ENCODE measurements around the gene SNX21. TPM values are rescaled to one million over a fixed set of nuclear protein-coding genes. Genes with fewer than 3 reads are reported as not detected.
"Not testable (repeated sequence)": the region's sequence is repeated elsewhere in the genome, so short reads cannot be mapped to it uniquely, and the experiment has no call there.

SNX21 gene
- total RNA-seq, 1 experiment from 2014 or later: 17.1 TPM

DNA sequence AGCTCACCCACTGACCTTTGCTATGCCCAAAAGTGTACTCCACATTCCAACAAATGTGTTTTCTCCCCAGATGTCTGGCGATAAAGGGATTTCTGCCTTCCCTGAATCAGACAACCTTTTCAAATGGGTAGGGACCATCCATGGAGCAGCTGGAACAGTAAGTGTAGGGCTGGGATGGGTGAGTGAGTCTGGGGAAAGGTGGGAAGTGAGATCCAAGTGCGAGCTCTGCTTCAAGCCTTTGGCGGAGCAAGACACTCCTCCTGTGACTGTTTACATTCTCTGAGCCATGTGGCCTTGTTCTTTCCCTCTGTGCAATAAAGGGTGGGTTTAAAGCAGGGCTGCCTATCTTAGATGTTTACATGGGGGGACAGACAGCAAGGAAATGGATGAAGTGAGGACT, 19.3 kb upstream of the SNX21 start:
- Histone ChIP-seq H3K9me3 (replicated peaks) (no peaks in the 10 kb centered on the region), H3K4me3 (no peak overlapping the region), H3K4me1 (peaks cover 27% of the 10 kb centered on the region; the same call in 1 of the 2 replicates), H3K36me3 (peaks cover 61% of the 10 kb centered on the region), H3K27me3 (no peaks in the 10 kb centered on the region), H3K27ac (no peak overlapping the region)
- DNase-seq: no peak

DNA sequence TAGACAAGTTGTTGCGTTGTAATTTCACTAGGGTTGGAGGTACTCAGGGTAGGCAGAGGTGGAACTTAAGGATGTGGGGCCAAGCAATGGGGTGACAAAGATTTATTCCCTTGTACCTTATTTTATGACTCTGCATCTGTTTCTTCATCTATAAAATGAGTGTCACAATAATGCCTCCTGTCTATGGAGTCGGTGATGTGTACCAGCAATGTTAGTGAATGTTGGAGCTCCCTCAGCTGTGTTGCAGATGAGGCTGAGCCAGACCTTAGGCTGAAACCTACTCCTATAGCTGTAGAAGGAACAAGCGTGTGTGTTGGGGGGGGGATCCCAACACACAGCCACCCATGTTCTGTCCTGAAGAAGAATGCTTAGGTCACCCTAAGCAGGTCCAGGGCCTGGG, 16.6 kb upstream of the SNX21 start:
- Histone ChIP-seq H3K4me1 (peaks cover 27% of the 10 kb centered on the region; the same call in 1 of the 2 replicates), H3K27me3 (no peaks in the 10 kb centered on the region), H3K27ac (no peak overlapping the region), H3K36me3 (peaks cover 41% of the 10 kb centered on the region), H3K9me3 (replicated peaks) (no peaks in the 10 kb centered on the region), H3K4me3 (no peak overlapping the region)
- DNase-seq: no peak

DNA sequence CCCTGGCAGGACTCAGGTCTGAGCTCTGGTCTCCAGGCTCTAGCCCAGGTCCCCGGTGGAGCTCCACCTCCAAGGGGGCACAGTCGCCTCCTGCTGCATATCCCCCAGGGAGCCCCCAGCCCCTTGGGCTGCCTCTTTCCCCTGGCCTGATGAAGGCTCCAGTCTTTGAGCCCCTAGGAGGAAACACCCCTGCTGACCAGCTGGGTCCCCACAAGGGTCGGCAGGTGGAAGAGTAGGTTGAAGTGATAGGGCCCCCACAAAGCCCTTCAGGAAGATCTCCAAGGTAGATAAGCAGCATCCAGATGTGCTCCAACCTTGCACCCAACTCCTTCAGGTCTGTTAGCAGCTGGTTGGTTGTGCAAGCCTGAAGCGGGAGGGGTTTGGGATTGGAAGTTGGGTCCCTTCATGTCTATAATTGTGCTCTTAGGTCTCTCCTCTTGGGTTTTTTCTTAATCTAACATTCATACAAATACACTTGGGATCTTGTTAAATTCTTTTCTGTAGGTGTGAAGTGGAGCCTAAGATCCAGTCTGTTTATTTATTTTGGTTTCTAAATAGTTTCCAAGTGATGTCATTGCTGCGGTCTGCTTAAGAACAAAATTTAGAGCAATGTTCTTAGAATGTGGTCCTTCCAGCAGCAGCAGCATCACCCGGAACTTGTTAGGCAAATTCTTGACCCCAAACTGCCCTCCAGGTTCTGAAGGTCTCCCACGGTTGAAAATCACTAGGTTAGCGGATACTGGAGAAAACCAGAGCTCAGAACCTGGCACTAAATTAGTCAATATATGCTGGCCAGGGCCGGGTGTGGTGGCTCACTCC, 16.0 kb upstream of the SNX21 start:
- Histone ChIP-seq H3K36me3 (peaks cover 41% of the 10 kb centered on the region), H3K4me1 (peaks cover 30% of the 10 kb centered on the region; the same call in 1 of the 2 replicates), H3K4me3 (no peak overlapping the region), H3K27me3 (no peaks in the 10 kb centered on the region), H3K9me3 (replicated peaks) (no peaks in the 10 kb centered on the region), H3K27ac (no peak overlapping the region)
- DNase-seq: no peak

DNA sequence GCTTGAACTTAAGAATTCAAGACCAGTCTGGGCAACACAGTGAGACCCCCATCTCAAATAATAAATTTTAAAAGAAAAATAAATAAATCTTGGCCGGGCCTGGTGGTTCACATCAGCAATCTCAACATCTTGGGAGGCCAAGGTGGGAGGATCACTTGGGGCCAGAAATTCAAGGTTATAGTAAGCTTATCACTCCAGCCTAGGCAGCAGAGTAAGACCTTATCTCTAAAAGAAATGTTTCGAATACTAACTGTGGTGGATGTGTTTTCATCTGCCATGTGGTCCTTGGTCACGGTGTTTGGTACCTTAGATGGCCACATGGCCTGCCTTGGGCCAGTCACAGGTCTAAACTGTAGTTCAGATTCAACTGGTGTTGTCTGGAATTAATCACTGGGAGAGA, 15.4 kb upstream of the SNX21 start:
- Histone ChIP-seq H3K4me3 (no peak overlapping the region), H3K9me3 (replicated peaks) (no peaks in the 10 kb centered on the region), H3K27ac (no peak overlapping the region), H3K4me1 (peaks cover 32% of the 10 kb centered on the region; the same call in 1 of the 2 replicates), H3K36me3 (peaks cover 38% of the 10 kb centered on the region), H3K27me3 (no peaks in the 10 kb centered on the region)
- DNase-seq: no peak

DNA sequence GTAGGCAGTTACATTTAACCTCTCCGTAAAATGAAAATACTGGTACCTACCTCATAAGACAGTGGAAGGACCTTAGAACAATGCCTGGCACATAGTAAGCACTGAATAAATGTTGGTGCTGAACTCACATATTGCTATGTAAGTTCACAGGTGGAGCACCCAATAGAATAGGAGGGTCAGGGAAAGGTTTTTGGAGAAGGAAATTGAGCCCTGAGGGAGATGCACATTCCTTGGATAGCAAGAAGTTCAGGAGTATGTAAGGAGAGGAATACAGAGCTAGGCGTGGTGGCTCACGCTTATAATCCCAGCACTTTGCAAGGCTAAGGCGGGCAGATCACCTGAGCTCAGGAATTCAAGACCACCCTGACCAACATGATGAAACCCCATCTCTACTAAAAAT, 14.1 kb upstream of the SNX21 start:
- Histone ChIP-seq H3K9me3 (replicated peaks) (no peaks in the 10 kb centered on the region), H3K36me3 (peaks cover 28% of the 10 kb centered on the region), H3K4me3 (no peak overlapping the region), H3K27ac (no peak overlapping the region), H3K4me1 (peaks cover 38% of the 10 kb centered on the region; the same call in 1 of the 2 replicates), H3K27me3 (no peaks in the 10 kb centered on the region)
- no peak for DNase-seq

DNA sequence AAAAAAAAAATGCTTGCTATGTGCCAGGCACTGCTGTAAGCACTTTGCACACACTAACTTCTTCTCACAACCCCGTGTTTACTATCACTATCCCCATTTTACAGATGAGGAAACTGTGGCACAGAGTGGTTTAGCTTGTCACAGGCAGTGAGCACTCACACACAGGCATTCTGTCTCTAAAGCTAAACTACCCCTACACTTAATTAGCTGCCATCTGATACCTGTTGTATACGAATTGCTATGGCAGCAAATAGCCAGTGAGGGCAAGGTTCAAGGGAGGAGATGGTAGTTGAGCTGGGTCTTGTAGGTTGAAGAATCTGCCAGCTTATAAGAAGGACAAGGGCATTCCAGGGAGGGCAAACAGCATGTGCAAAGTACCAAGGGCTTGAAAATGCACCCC, 11.7 kb upstream of the SNX21 start:
- Histone ChIP-seq H3K9me3 (replicated peaks) (no peaks in the 10 kb centered on the region), H3K36me3 (peaks cover 5% of the 10 kb centered on the region), H3K4me3 (no peak overlapping the region), H3K27me3 (no peaks in the 10 kb centered on the region), H3K27ac (no peak overlapping the region), H3K4me1 (peaks cover 35% of the 10 kb centered on the region)
- DNase-seq: no peak

DNA sequence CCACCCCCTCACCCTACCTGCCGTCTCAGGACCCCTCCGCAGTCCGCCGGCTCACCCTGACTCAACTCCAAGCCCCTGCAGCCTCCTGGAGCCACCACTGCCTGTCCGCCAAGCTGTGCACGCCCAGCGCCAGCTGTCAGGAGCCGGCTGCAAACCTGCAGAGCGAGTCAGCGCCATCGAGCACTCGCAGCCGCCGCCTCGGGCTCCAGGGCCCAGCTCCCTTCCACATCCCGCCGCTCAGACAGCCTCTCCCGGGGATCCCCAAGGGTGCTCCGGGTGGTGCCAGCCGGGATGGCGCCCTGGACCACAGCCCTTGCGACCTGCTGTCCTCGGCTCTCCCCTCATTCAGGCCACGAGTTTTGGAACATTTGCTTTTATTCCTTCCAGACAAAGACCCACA, 10.7 kb upstream of the SNX21 start:
- Histone ChIP-seq H3K36me3 (no peaks in the 10 kb centered on the region), H3K4me1 (peaks cover 35% of the 10 kb centered on the region), H3K27me3 (no peaks in the 10 kb centered on the region), H3K27ac (no peak overlapping the region; the same call in 1 of the 2 replicates), H3K4me3 (peak overlapping the region; percentile 52), H3K9me3 (replicated peaks) (no peaks in the 10 kb centered on the region)
- DNase-seq: peak; percentile 88 to 89

DNA sequence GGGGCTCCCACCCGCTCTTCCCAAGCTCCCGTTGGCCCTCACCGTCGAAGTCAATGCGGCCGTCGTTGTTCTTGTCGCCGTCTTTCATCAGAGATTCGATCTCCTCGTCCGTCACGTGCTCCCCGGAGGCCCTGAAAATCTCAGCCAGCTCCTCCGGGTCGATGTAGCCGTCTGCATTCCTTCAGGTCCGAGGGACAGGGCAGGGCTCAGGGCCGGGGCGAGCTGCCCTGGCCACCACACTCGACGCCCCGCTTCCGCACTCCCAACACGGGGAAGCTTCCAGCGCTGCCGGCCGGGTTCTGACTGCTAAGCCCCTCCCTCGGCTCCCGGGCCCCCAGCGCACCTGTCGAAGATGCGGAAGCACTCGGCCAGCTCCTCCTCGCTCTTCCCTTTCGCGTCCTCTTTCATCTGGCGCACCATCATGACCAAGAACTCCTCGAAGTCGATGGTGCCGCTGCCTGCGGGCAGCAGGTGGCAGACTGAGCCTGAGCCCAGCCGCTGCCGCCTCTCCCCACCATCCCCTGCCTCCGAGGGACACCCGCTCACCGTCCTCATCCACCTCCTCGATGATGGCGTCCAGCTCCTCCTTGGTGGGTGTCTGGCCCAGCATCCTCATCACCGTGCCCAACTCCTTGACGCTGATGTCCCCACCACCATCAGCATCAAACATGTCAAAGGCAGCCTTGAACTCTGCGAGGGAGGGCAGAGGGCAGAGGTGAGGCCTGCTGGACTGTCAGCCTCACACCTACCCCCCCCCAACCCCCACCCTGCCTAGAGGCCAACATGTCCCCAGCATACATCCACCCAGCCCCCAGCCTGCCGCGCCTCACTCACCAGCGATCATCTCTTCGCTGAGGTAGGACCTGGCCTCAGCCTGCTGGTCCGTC, 9.4 kb upstream of the SNX21 start:
- peaks cover 45% of the 10 kb centered on the region for H3K4me1 ChIP-seq
- H3K27ac ChIP-seq: no peak overlapping the region
- DNase-seq: peak; percentile 59 to 62
- H3K27me3 ChIP-seq: no peaks in the 10 kb centered on the region
- no peak overlapping the region for H3K4me3 ChIP-seq
- no peaks in the 10 kb centered on the region for H3K36me3 ChIP-seq
- H3K9me3 ChIP-seq (replicated peaks): no peaks in the 10 kb centered on the region

DNA sequence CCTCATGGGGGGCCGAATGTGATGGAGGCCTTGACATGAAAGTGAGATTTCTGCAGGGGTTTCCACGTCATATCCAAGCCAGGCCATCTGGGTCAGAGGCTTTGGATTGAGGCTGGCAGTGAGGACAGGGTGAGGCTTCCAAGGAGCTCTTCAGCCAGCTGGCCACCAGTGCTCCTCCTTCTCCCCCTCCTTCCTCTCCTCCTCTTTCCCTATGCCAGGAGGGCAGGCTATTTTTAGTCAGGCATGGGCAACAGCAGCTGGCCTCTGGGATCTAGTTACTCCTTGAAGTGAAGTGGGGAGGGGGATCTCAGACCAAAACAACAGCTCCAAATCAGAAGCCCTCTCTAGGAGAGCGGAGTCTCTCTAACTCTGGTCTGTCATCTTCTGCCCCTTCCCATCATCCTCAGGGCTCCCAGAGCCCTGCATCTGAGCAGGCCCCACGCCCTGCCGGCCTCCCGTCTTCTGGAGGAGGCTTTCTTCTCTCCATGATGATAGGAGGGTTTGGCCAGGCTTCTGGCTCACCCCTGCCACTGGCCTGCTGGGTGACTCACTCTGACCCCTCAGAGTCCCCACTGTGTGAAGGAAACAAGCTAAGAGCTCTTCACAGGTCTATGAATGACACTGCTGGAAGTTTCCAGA, 7.1 kb upstream of the SNX21 start:
- Histone ChIP-seq H3K27me3 (no peaks in the 10 kb centered on the region), H3K4me1 (peaks cover 48% of the 10 kb centered on the region), H3K4me3 (no peak overlapping the region), H3K36me3 (no peaks in the 10 kb centered on the region), H3K9me3 (replicated peaks) (no peaks in the 10 kb centered on the region), H3K27ac (peak overlapping the region; percentile 23; the same call in 1 of the 2 replicates)
- peak; percentile 57 to 72 for DNase-seq

DNA sequence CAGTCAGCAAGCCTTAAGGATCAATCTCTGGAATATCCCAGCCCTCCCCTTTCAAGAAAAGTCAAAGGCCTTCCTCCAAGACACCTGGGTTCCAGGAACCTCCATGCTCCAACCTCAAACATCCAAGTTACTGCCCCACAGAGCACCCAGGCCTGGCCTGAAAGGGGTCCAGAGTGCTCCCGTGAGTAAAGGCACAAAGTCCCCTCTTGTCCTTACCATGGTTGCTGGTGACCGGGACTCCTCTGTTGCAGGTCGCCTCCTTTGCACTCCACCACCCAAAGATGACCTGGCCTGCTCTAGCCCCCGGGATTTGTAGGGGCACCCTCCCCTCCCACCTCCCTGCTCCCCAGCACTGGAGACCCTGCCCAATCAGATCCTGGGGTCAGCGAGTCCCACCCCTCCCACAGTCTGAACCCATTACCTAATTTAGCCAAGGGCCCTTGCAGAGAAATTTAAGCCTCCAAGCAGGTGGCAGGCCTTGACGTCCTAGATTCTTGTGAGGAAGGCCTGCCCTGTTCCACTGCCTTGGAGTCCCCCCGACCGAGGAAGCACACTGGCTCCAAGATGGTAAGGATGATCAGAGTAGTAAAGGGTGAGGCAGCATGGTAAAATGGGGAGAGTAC, 6.5 kb upstream of the SNX21 start, which contains the start of gene TNNC2:
TNNC2 (minus strand) TSS at position 283 of the 623 bp plus-strand sequence; CDS start at position 219, 64 bp downstream.
- no peak for DNase-seq
- Histone ChIP-seq H3K9me3 (replicated peaks) (no peaks in the 10 kb centered on the region), H3K36me3 (no peaks in the 10 kb centered on the region), H3K27me3 (no peaks in the 10 kb centered on the region), H3K4me1 (peaks cover 48% of the 10 kb centered on the region), H3K4me3 (no peak within 1 kb of the TSS), H3K27ac (peak within 1 kb of the TSS; percentile 73)

DNA sequence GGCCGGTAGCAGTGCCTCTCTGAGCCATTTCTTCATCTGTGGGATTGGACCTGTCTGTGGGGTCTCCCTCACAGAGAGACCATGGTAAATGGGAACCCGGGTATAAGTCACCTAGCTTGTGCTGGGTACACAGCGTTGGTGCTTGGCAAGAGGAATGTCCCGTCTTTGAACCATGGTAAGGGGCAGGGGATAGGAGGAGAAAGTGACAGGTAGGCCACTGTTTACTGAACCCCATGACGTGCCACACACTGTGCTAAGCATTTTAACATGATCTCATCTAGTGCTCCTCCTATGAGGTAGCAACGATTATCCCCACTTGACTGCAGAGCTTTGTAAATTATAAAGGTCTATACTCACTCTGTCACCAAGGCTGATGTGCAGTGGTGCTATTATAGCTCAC, 5.9 kb upstream of the SNX21 start:
- H3K9me3 ChIP-seq (replicated peaks): no peaks in the 10 kb centered on the region
- H3K4me1 ChIP-seq: peaks cover 49% of the 10 kb centered on the region
- H3K27me3 ChIP-seq: no peaks in the 10 kb centered on the region
- H3K27ac ChIP-seq: no peak overlapping the region; the same call in 1 of the 2 replicates
- H3K4me3 ChIP-seq: no peak overlapping the region
- no peak for DNase-seq
- H3K36me3 ChIP-seq: no peaks in the 10 kb centered on the region

DNA sequence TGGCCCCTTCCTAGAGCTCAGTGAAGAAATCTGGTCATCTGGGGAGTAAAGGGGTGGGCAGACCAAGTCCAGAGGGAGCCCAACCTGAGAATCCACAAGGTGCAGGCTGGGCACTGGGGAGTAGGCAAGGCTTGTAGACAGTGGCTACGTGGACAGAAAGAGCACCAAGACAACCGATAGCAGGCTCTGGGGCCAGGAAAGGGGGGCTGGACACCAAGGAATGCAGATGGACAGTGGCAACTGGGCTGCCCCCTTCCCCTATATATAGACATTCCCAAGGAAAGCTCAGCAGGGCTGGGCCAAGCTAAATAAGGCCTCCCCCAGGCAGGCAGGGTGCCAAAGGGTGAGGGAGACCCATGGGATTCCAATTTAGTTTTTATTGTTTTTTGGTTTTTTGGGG, 5.0 kb upstream of the SNX21 start:
- DNase-seq: peak; percentile 100
- no peaks in the 10 kb centered on the region for H3K27me3 ChIP-seq
- no peak overlapping the region for H3K4me3 ChIP-seq
- H3K4me1 ChIP-seq: peaks cover 51% of the 10 kb centered on the region
- H3K27ac ChIP-seq: peak overlapping the region; percentile 73
- no peaks in the 10 kb centered on the region for H3K9me3 ChIP-seq (replicated peaks)
- H3K36me3 ChIP-seq: no peaks in the 10 kb centered on the region

DNA sequence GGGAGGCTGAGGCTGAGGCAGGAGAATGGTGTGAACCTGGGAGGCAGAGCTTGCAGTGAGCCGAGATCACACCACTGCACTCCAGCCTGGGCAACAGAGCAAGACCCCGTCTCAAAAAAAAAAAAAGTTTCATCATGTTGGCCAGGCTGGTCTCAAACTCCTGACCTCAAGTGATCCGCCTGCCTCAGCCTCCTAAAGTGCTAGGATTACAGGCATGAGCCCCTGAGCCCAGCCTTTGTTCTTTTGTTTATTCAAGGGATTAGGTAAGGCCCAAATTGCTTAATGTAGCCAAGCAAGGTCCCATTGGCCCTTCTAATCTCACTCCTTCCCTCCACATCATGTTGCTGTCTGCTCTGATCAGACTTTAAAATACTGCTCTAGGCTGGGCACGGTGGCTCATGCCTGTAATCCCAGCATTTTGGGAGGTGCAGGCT, 3.9 kb upstream of the SNX21 start:
- not testable (repeated sequence) for H3K36me3 ChIP-seq; H3K27me3 ChIP-seq; H3K4me3 ChIP-seq; H3K27ac ChIP-seq; H3K9me3 ChIP-seq (replicated peaks); DNase-seq
- H3K4me1 ChIP-seq: peaks cover 45% of the 10 kb centered on the region

DNA sequence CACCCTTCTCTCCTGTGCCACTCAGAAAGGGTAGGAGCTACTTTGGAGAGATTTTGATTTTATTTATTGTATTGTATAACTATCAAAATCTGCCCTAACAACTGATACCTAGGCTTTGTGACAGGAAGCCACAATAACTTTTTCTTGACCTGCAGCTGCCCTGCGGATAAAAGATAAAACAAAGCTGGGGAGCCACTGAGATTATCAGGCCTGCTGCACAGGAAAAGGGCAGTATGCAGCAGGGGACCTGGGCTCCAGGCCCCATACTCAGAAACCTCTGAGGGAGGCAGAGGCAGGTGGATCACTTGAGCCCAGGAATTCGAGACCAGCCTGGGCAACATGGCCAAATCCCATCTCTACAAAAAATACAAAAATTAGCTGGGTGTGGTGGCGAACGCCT, 980 bp upstream of the SNX21 start:
- DNase-seq: no peak
- Histone ChIP-seq H3K9me3 (replicated peaks) (no peaks in the 10 kb centered on the region), H3K4me1 (peaks cover 39% of the 10 kb centered on the region), H3K27me3 (no peaks in the 10 kb centered on the region), H3K36me3 (no peaks in the 10 kb centered on the region), H3K4me3 (no peak overlapping the region), H3K27ac (no peak overlapping the region)
